Forelimb muscle (tissue), 1 donor: Measurements from ENCODE around the gene RLN3. TPM values are rescaled to one million over a fixed set of nuclear protein-coding genes. Genes with fewer than 3 reads are reported as not detected.
A peak's percentile ranks its signal among the peaks of the same experiment; 100 is the strongest.
"Not testable (repeated sequence)": the region's sequence is repeated elsewhere in the genome, so short reads cannot be mapped to it uniquely, and the experiment has no call there.

Experiments used
- DNase-seq: peaks from one replicate; pipeline ENCODE4 v3.0.0-alpha.2; 2013; ENCODE audit warnings: low read depth
- polyA plus RNA-seq: library from polyadenylated mRNA; unstranded; fragments of 120-200 nt; gene quantifications from one replicate; pipeline ENCODE4 v1.2.1, GENCODE V29; 2013; ENCODE audit not compliant: insufficient read length

Gene RLN3
- polyA plus RNA-seq, 1 donor = not detected

GRCh38 chr19:13995017-13995728, 32.8 kb upstream of the RLN3 start:
- no peak for DNase-seq

GRCh38 chr19:13995878-13996765, 31.8 kb upstream of the RLN3 start:
- no peak for DNase-seq

GRCh38 chr19:13996928-13997630, 30.9 kb upstream of the RLN3 start:
- DNase-seq = no peak

- no peak for DNase-seq
Observed at GRCh38 chr19:13997631-13997962, 30.4 kb upstream of the RLN3 start.

GRCh38 chr19:13998426-13998825, 29.5 kb upstream of the RLN3 start:
- DNase-seq = no peak

- no peak for DNase-seq
Observed at GRCh38 chr19:13999085-13999484, 28.9 kb upstream of the RLN3 start.

GRCh38 chr19:14000691-14001375, 27.1 kb upstream of the RLN3 start:
- DNase-seq = no peak

- no peak for DNase-seq
Observed at GRCh38 chr19:14002571-14003250, 25.2 kb upstream of the RLN3 start.

- no peak for DNase-seq
Observed at GRCh38 chr19:14003251-14004055, 24.5 kb upstream of the RLN3 start.

- DNase-seq = no peak
Observed at GRCh38 chr19:14004619-14005348, 23.2 kb upstream of the RLN3 start.

- peak; percentile 58 for DNase-seq
Observed at GRCh38 chr19:14005349-14006084, 22.4 kb upstream of the RLN3 start.

- peak; percentile 100 for DNase-seq
Observed at GRCh38 chr19:14006085-14006765, 21.7 kb upstream of the RLN3 start, which contains the start of gene RFX1. RFX1 (minus strand) TSS chr19:14006320; CDS start chr19:13993843, 12,477 bp downstream.

- no peak for DNase-seq
Observed at GRCh38 chr19:14006766-14007562, 21.0 kb upstream of the RLN3 start.

- DNase-seq = no peak
Observed at GRCh38 chr19:14012378-14012915, 15.5 kb upstream of the RLN3 start.

GRCh38 chr19:14015524-14016035, 12.4 kb upstream of the RLN3 start:
- no peak for DNase-seq

- no peak for DNase-seq
Observed at GRCh38 chr19:14019100-14019499, 8.8 kb upstream of the RLN3 start.

GRCh38 chr19:14019739-14020138, 8.2 kb upstream of the RLN3 start:
- not testable (repeated sequence) for DNase-seq
